Suppressor macrophage treated with lipopolysaccharide for 1 hour (primary cell): Measurements from ENCODE around the gene NCOA4.
A peak's percentile ranks its signal among the peaks of the same experiment; 100 is the strongest.
"Not testable (repeated sequence)": the region's sequence is repeated elsewhere in the genome, so short reads cannot be mapped to it uniquely, and the experiment has no call there.

Experiments
- DNase-seq, 3 donors: peaks; one replicate each; pipeline ENCODE4 v3.0.0-alpha.2; 2020 to 2022

The NCOA4 gene

GRCh38 chr10:46052057-46052790, 21.8 kb upstream of the NCOA4 start:
- DNase-seq = no peak

- peak; percentile 39 to 76 (median 74) for DNase-seq
Observed at GRCh38 chr10:46050941-46051623, 20.7 kb upstream of the NCOA4 start.

GRCh38 chr10:46049497-46049831, 19.0 kb upstream of the NCOA4 start:
- not testable (repeated sequence) for DNase-seq

GRCh38 chr10:46048152-46048551, 17.7 kb upstream of the NCOA4 start:
- DNase-seq = no peak

GRCh38 chr10:46046261-46046660, 15.8 kb upstream of the NCOA4 start, which contains the start of gene MSMB:
Gene MSMB, minus strand, starts transcription at chr10:46046269. Its CDS starts 32 bp downstream, at chr10:46046237.
- DNase-seq = no peak

- no peak for DNase-seq
Observed at GRCh38 chr10:46042527-46042926, 12.1 kb upstream of the NCOA4 start.

GRCh38 chr10:46040004-46040403, 9.6 kb upstream of the NCOA4 start:
- no peak for DNase-seq

- DNase-seq = no peak
Observed at GRCh38 chr10:46037107-46037825, 6.8 kb upstream of the NCOA4 start.

- DNase-seq = no peak
Observed at GRCh38 chr10:46035923-46036849, 5.8 kb upstream of the NCOA4 start.

- DNase-seq = peak; percentile 51 to 76 (median 61)
Observed at GRCh38 chr10:46033602-46034011, 3.2 kb upstream of the NCOA4 start.

GRCh38 chr10:46031648-46032532, 1.5 kb upstream of the NCOA4 start:
- DNase-seq = peak; percentile 47 to 58 (median 54)

GRCh38 chr10:46029461-46030030, 877 bp downstream of the NCOA4 start:
- no peak for DNase-seq

- DNase-seq = peak; percentile 64 to 79 (median 78)
Observed at GRCh38 chr10:46028584-46029460, 1.6 kb downstream of the NCOA4 start.

GRCh38 chr10:46026106-46026505, 4.3 kb downstream of the NCOA4 start:
- no peak for DNase-seq

GRCh38 chr10:46025406-46025805, 5.0 kb downstream of the NCOA4 start:
- no peak for DNase-seq

GRCh38 chr10:46024948-46025347, 5.5 kb downstream of the NCOA4 start:
- DNase-seq = no peak

GRCh38 chr10:46022978-46023702, 7.3 kb downstream of the NCOA4 start:
- DNase-seq = peak; percentile 98 to 99 (median 99)

- peak in 2 of 3 donors; percentile 9 to 13 for DNase-seq
Observed at GRCh38 chr10:46020344-46020657, 10.1 kb downstream of the NCOA4 start.

GRCh38 chr10:46019569-46020343, 10.7 kb downstream of the NCOA4 start:
- peak; percentile 66 to 78 (median 69) for DNase-seq
